ENCODE results near the gene EBI3.

- no peak for TF ChIP-seq CTCF (conservative IDR thresholded peaks at IDR 0.05; ENCODE audit: low read length)
- no peak for TF ChIP-seq EZH2phosphoT487 (IDR thresholded peaks at IDR 0.05; ENCODE audit: borderline replicate concordance, low read depth, low read length)
Observed at GRCh38 chr19:4185413-4186086, 43.8 kb upstream of the EBI3 start.

Measured in OCI-LY7 (cell line).